ENCODE data around the gene RAB17.

The RAB17 gene

DNA sequence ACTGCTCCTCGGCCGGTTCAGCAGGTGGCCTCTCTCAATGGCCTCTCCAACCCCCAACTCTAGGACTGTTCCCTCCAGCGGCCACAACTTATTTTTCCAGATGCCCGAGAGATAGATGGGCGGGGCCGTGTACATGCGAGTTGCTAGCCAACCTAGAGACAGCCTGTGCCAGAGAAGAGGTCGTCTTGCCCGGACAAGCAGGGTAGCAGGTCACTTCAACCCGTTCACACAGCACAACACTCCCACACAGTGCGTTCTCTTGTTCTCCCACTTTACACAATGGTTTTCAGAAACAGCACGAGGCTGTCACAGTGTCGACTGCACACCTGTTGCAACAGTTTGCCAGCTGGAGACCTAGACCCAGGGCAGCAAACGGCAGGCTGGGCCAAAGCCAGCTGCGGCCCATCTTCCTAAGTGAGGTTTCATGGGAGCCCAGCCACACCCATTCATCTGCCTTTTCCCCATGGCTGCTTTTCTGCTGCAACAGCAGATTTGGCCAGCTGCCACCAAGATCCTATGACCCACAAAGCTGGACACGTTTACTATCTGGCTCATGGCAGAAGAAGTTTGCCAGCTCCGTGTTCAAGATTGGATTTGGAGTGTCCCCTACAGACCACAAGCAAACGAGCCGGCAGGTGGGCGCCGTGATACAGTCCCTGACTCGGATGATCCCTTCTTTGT lies 31.4 kb downstream of the RAB17 start:
- no peak for DNase-seq (ENCODE audit: low read depth)

DNA sequence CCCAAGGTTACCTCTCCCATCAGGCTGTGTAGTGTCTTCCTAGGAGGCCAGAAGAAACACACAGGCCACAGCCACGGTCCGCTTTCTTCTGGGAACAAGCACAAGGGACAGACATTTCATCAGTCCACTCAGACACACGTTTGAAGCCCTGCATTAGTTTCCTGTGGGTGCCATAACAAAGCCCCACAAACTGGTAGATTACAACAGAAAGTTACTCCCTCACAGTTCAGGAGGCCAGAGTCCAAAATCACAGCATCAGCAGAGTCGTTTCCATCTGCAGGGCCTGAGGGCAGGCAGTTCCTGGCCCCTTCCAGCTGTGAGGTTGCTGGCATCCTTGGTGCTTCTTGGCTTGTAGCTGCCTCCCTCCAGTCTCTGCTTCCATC lies 32.9 kb downstream of the RAB17 start:
- DNase-seq (ENCODE audit: low read depth), result no peak

DNA sequence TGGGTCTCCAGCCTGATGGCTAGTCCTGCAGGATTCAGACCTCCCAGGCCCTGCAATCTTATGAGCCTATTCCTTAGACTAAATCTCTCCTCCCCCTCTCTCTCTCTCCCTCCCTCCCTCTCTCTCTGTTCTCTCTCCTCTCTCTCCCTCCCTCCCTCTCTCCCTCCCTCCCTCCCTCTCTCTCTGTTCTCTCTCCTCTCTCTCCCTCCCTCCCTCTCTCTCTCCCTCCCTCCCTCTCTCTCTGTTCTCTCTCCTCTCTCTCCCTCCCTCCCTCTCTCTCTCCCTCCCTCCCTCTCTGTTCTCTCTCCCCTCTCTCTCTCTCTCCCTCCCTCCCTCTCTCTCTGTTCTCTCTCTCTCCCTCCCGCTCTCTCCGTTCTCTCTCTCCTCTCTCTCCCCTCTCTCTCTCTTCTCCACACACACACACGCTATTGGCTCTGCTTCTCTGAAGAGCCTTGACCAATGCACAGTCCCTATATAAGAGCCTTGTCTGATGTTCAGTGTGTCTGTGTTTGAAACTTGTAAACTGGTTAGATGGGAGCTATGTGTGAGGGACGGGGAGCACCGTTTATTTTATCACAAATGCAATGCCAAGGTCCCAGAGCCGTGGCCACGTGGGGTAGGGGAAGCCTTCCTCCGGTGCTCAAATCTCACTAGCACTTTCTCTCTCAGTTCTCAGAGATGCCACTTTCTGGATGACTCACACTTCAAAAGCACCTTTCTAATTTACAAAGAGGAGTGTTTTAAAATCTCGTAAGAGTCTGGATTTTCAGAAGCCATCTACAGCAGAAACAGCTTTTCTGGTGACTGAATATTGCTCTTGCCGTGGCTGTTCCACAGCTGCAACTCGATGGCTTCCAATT lies 33.5 kb downstream of the RAB17 start:
- DNase-seq (ENCODE audit: low read depth), result no peak

DNA sequence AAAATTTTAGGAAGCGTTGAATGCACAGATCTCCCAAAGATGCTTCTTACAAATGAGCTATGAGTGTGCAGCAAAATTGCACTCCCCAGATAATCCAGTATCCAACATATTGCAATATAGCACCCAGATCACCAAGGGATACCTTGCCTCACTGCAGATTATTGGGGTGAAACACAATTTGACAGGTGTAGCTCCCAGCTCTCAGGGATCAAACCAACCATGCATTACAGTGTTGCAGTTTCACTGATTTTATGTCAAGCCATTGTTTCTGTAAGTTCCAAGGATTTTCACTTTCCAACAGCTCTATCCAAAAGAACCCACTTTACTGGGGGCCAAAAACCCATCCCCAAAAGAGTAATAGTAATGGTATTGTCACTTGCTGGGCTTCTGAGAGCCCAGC lies 35.0 kb downstream of the RAB17 start:
- no peak for DNase-seq (ENCODE audit: low read depth)

DNA sequence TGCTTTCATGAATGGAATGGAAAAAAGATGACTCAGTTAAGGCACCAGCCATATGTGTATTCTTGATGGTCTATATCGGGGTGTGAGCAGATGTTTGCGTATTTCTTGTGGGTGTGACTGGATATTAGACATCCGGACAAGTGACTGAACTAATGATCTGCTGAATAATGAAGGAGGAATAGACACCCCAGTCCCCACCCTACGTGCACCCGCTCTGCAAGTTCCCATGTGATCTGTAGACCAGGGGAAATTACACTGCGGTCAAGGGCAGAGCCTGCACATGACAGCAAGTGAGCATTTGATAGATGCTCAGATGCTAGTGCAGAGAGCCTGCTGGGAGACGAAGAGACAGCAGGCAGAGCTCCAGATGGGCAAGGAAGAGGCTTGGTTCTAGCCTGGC lies 36.6 kb downstream of the RAB17 start:
- no peak for DNase-seq (ENCODE audit: low read depth)

DNA sequence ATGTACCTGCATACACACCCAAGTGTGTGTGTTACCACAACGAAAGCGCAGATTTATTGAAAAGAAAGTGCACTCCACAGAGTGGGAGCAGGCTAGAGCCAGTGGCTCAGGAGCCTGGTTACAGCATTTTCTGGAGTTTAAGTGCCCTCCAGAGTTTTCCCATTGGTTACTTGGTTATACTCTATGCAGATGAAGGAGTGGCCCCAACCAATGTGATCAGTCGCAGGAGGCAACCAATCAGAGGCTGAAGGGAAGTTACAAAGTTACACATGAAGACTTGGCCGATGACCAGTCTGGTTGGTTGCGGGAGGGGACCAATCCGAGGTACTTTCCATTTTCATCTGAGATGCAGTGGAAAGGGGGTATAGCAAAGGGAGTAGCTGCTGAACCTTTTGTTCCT lies 37.6 kb downstream of the RAB17 start:
- DNase-seq (ENCODE audit: low read depth), result no peak

DNA sequence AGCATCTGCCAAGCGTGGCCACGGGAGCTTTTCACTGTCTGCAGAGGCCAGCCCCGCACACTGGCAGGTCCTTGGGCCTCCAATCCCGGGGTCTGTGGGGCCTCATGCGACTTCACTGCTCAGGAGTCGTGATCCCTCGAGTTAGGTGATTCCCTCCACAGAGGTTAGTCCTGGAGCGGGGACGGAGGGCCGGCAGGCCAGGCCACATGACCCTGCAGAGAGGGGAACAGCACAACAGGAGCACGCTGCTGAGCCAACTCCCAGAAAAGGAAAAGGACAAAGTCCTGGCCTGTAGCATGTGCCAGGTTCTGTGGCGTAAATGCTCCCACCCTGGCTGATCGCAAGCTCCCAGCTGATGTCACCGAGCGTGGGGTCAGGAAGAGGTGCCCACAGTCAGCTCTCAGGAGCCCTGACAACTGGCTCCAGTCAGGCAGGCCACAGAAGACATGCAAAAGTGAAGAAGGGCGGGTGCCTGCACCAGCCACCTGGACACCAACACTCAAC lies 39.4 kb downstream of the RAB17 start:
- DNase-seq (ENCODE audit: low read depth), result no peak

DNA sequence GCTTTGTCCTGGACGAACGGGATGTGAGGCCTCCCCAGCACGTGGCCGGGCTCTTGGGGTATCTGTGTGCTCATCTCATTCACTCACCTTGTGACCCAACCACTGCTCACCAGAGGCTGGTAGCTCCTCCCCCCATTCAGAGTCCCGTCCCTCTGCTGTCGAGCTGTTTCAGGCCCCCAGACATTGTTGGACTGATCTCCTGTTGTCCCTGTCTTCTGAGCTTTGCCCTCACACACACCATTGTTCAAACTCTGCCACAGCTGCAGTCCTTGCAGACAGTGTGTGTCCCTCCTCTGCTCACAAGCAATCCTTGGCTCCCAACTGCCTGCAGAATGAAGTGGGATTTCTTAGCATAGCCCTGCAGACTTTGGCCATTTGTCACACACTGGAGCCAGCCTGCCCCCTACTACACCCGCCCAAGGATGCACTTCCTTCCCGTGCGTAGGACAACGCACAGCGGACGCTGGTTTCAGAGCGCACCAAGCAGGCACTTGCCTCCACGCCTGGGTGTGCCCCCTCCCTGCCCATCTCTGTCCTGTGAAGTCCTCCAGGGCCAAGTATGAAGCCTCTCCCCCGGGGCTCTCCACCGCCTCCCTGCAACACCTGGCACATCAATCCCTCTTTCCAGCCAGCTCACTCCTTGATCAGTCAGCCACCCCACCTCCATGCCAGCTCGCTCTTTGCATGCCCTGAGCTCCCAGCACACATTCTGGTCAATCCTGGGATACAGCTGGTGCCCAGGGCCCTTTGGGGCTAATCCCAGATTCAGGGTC lies 40.7 kb downstream of the RAB17 start:
- no peak for DNase-seq (ENCODE audit: low read depth)

DNA sequence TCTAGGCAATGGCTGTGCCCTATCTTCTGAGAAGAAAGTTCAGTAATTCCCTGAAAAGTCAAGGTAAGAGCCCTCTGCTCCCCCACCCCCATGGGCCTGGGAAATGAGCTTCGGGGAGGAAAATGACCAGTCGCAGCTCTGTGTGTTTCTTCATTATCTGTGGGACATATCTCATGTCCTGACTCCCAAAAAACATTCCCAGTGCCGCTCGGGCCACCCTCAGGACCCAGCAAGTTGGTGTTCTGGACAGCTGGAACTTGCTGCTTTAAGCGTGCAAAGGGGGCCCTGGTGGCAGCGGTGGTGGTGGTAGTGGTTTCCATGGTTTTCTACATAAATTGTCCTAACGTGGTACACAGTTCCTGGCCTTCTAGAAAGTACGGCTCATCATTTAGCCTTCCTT lies 41.3 kb downstream of the RAB17 start:
- no peak for DNase-seq (ENCODE audit: low read depth)

DNA sequence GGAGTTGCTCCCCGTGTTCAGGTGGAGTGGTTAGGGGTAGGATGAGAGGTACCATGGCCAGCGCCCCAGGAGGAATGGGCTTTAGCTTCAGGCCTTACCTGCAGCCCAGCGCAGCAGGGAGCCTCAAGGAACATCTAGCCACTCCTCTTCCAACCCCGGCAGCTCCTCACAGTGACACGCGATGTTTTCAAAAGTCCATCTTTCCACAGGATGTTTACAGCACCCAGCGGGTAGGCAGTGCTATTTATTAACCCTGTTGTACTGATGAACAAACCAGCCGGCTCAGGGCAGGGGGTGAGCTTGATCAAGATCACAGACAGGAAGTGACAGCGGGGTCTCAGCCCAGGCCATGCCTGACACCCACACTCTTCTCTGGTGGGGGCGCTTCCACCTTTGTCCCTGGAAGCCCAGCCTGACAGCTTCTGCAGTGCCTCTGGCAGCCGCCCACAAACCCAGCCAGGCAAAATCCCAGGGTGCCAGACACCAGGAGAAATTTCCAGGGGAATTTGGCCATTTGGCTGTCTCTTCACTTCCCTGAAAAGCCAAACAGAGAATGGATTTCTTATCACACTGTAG lies 42.6 kb downstream of the RAB17 start:
- no peak for DNase-seq (ENCODE audit: low read depth)

DNA sequence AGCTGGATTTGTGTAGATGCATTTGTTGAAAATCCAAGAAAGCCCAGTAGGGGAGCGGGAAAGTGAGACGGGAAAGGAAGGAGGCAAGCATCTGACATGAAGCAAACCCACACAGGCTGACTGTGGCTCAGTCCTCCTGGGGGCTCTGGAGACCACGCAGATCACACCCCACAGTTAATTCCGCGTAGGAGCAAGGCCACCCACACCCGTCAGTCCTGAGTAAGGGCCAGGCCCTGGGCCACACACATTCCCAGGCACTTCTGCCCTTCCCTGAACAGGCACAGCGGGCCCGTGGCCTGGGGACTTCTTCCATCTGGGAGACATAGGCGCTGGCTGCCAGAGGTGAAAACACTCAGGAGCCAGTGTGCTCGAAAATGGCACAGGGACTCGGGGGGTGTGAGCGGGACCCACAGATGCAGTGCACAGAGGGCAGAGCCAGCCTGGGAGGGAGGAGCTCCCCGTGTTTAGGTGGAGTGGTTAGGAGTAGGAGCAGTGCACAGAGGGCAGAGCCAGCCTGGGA lies 43.6 kb downstream of the RAB17 start:
- no peak for DNase-seq (ENCODE audit: low read depth)

DNA sequence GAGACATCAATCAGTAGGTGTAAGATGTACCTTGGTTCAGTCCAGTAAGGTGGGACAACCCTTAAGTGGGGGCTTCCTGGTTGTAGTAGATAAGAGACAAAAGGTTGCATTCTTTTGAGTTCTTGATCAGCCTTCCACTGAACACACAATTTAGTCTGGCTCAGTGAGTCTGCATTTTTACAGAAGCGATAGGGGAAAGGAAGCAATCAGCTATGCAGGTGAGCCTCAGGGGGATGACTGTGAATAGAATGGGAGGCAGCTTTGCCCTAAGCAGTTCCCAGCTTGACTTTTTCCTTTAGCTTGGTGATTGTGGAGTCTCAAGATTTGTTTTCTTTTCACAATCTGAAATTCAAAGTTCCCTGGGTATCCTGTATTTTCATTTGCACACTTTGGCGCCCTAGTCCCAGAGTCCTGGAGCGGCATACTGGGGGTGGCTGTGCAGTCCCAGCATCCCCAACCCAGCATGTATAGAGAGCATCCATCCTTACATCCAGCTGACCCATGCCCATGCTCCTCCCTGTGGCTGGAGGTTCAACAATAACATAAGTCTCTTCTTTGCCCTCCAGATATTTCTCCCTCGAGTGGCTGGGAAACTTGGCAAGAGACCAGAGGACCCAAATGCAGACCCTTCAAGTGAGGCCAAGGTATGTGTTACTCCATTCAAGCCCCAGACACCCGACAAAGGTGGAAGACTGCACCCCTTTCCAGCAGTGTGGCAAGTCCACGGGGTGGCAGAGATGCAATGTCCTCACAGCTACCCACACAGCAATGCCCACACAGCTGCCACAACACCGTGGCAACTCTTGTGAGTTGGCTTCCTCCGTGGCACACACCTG lies 44.3 kb downstream of the RAB17 start:
- no peak for DNase-seq (ENCODE audit: low read depth)

DNA sequence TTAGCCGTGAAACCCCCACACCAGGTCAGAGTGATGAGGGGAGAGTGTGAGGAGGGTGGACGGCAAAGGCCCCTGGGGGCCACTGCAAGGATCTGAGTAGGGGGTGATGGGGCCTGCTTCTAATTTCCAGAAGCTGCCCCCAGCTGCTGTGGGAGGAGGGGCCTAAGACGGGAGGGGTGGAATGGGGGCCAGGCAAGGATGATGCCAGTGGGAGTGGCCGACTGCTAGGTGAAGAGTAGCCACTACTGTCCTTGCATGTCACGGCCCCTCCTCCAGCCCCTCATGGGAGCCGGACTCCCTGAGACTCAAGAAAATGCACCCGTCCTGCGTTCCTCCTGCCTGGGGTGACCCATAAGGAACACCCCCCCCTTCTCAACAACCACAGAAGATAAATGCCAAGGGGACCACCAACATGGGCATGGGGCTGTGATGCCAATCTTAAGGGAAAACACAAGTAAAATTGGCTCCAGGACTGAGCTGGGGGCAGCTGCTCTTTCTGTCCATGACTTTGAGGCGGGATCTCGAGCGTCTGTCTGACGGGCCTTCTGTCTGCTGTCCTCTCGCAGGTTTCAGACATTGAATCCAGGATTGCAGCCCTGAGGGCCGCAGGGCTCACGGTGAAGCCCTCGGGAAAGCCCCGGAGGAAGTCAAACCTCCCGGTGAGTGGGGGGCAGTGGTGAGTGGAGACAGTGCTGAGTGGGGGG lies 48.4 kb downstream of the RAB17 start:
- DNase-seq (ENCODE audit: low read depth), result no peak

DNA sequence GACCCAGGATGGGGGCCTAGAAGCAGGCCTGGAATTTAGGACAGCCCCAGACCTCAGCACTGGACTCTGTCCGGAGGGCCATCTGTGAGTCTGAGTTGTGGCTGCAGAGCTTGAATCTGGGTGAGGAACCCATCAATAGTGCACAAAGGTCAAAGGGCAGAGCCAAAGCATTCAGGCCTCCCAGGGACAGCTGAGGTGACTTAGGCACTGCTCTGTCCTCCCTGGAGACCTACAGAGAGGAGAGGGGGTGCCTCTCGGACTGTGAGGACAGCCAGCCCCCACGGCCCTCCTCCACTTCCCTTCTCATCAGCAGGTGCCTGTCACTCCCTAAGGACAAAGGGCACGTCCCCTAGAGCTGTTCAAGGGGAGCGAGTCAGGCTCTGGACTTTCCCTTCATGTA lies 49.3 kb downstream of the RAB17 start:
- DNase-seq (ENCODE audit: low read depth), result no peak

DNA sequence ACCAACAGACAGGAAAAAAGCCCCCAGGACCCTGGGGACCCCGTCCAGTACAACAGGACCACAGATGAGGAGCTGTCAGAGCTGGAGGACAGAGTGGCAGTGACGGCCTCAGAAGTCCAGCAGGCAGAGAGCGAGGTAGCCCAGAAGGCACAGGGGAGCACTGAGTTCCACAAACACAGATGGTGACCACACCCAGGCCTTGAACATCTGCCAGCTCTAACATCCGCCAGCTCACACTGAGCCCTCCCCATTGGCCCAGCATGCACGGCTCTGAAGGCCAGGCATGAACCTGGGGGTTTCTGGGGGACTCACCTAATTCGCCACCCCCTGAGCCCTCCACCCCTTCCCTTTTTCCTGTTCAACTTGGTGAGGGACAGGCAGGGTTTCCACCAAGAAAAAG lies 49.7 kb downstream of the RAB17 start:
- DNase-seq (ENCODE audit: low read depth), result no peak

DNA sequence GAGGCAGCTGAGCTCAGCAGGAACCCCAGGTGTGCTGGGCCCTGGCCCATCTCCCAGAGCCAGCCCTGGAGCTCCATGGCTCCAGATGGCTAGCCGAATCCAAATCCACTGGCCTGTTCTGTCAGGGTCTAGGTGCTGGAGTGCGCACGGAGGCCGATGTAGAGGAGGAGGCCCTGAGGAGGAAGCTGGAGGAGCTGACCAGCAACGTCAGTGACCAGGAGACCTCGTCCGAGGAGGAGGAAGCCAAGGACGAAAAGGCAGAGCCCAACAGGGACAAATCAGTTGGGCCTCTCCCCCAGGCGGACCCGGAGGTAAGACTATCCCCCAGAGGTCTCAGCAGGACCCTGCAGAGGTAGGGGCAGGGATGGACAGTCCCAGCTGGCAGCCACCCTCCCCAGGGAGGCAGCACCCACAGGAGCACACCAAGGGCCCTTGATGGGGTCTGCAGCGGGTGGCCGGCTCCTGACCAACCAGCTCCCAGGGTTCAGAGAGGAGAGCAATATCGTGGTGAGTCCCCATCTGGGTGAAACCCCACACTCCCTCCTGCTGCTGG lies 50.2 kb downstream of the RAB17 start:
- DNase-seq (ENCODE audit: low read depth), result no peak

DNA sequence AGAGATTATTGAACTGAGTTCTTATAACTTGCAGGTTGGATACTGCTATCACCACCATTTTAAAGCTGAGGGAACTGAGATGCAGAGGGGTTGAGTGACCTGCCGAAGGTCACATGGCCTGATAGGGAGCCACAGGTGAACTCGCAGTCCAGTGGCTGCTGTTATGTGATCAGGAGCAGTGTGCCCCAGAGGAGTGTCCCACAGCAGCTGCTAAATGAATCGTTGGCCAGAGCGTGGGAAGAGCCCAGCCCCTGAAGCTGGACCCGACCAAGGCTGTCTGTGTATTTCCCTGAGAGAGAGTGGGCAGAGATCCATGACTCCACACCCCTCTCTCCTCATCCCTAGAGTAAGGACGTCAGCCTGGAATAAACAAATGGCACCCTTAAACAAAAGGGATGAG lies 50.9 kb downstream of the RAB17 start:
- DNase-seq (ENCODE audit: low read depth), result no peak

DNA sequence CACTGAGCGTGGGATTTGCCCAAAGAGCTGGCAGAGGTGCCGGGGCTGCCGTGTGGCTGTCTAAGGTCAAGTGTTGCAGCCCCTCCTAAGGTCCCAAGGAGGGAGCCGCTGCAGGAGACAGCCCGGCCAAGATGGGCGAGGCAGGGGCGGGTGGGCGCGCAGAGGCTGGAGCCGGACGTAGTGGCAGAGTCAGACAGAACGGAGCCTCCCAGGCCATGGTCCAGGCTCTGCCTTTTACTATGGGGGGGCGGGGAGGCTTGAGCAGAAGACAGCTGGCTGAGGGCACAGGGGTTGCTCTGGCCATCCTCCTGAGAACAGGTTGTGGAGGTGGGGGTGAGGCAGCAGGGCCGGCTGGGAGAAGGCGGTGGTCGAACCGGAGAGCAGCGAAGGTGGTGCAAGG lies 51.6 kb downstream of the RAB17 start:
- DNase-seq (ENCODE audit: low read depth), result no peak

DNA sequence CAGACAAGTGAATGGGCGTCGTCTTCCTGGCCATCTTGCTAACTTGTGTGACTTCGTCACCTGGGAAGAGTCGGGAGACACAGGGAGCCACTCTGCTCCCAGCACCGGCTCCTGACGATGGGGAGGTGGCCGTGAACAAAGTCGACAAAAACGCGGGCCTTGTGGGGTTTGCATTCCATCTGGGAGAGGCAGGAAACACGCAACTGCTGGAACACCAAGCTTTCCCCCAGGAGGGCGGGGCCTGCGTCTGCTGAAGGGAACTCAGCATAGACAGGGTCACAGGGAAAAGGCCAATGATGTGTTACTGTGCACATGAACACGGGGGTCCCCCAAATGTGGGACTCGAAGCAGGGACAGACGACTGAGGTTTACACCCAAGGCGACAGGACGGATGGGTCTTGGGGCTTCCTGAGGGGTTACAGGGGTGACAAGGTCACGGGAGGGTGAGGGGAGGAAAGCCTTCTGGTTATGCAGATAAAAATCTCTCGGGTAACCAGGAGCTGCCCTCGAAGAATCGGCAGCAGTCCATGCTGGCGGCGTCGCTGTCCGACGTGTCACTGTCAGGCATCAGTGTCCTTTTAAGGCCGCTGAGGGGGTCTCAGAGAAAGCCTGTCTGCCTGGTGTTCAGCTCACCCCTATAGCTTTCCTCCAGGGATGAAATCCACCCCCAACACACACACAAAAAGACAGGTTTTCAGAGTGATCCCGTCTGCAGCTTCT lies 52.4 kb downstream of the RAB17 start:
- DNase-seq (ENCODE audit: low read depth), result no peak

DNA sequence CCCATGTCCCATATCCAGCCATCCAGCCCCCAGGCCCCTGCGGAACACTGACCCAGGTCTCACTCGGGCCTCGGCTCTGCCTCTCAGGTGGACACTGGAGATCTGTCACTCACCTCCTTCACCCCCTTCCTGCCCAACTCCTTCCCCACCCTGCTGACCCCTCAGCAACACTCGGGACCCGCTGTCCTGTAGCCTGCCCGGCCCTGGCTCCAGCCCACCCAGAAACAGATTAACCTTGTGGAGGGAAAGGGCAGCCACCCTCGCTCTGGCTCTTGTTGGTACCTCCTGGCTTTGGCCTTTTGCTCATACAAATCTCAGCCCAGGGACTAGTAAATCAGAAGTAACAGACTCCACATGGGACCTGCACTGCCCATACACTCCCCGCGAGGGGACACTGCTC lies 53.9 kb downstream of the RAB17 start:
- no peak for DNase-seq (ENCODE audit: low read depth)

Data from stimulated activated CD8-positive, alpha-beta memory T cell treated with anti-CD3 and anti-CD28 coated beads, Interleukin-7, amount 100 ng/mL, for 24 hours (primary cell).